HG03135 (cell line): ENCODE results near the gene ARFGAP3.

Experiments
- ATAC-seq: cut with Tn5 transposase; IDR thresholded peaks from one replicate; pipeline ENCODE4 v1.9.1; 2021; ENCODE audit warnings: mild to moderate bottlenecking, moderate library complexity; ENCODE audit not compliant: unreplicated experiment

ARFGAP3 gene

GRCh38 chr22:42884616-42885375 lies 27.7 kb upstream of the ARFGAP3 start:
- ATAC-seq: no peak

DNA sequence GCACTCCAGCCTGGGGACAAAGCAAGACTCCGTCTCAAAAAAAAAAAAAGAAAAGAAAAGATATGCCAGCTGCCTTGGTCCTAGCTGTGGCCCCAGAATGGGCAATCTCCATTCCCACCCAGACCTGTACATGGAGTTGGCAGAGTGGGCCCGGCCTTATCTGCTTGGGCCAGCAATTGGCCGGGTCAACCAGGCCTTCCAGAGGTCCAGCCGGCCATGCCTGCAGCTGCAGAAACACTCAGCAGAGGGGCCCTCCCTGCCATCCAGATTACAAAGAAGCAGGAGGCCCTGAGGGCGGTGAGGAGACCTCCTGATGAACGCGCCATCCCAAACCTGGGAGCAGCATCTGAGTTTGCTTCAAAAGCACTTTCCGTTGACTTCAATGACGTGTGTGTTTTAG lies 26.9 kb upstream of the ARFGAP3 start:
- no peak for ATAC-seq

DNA sequence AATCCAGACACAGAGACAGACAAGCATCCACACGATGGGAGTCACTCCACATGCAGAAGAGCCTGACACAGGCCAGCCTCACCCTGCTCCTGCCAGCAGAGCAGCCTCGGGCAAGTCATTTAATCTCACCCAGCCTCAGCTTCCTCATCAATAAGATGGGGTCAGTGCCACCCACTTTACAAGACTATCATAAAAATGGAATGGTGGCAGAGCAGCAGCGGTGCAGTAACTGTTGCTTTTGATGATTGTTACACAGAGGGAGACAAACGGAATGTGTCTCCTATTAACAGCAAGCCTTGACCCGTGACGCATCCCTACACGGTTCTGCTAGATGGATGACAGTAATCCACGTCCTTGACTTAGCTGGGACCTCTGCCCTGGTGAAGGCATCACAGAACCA lies 26.0 kb upstream of the ARFGAP3 start:
- ATAC-seq: no peak

DNA sequence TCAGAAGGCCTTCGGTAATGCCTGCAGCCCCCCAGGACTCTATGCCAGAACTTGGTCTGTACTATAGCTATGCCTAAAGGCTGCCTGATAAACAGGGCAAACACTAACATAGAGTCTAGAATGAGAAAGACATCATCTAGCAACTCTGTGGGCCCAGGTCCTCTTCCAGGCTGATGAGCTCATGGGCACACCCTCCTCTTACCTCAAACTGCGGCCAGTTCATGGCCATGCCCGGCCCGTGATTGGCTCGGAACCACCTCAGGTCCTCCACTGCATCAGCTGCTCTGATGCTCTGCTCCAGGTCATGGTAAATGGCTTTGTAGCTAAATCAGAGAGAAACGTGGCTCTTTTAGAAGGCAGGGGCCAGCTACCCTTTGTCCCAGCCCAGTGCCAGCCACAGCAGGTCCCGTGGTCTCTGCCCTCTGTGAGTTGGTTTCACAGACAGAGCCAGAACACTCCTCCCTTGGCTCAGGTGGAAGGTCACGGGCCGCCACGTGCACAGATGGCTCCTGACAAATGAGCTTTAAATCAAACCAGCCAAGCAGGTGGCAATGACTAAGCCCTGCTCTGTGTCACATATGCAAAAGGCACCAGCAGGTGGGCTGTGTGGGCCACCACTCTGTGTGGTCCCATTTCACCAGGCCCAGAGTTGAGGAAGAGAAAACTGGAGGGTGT lies 25.0 kb upstream of the ARFGAP3 start:
- ATAC-seq: no peak

- ATAC-seq: no peak
Observed at GRCh38 chr22:42881298-42881697, 24.2 kb upstream of the ARFGAP3 start.

GRCh38 chr22:42880815-42881214 lies 23.7 kb upstream of the ARFGAP3 start:
- no peak for ATAC-seq

GRCh38 chr22:42879371-42880021 lies 22.4 kb upstream of the ARFGAP3 start:
- ATAC-seq: no peak

- no peak for ATAC-seq
Observed at GRCh38 chr22:42878561-42879305, 21.7 kb upstream of the ARFGAP3 start.

- ATAC-seq: no peak
Observed at GRCh38 chr22:42877597-42878340, 20.7 kb upstream of the ARFGAP3 start.

DNA sequence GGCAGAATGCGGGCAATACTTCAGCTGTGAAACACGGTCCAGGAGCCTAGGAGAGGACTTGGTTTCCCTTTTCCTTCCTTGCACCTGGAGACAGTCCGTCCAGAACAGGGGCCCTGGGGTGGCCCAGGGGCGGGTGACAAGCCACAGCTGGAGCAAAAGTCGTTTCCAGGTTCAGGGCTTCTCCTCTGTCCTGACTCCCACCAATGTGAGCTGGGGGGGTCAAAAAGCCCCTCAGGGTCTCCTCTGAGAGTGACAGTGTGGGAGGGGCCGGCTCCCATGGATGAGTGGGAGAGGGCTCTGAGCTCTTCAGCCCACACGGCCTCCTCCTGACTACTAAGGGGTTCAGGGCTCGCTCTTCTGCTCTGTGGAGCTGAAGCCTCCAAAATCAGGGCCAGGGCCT lies 20.1 kb upstream of the ARFGAP3 start:
- ATAC-seq: no peak

GRCh38 chr22:42876041-42876440 lies 19.0 kb upstream of the ARFGAP3 start:
- ATAC-seq: no peak

- ATAC-seq: no peak
Observed at GRCh38 chr22:42874010-42874409, 16.9 kb upstream of the ARFGAP3 start.

DNA sequence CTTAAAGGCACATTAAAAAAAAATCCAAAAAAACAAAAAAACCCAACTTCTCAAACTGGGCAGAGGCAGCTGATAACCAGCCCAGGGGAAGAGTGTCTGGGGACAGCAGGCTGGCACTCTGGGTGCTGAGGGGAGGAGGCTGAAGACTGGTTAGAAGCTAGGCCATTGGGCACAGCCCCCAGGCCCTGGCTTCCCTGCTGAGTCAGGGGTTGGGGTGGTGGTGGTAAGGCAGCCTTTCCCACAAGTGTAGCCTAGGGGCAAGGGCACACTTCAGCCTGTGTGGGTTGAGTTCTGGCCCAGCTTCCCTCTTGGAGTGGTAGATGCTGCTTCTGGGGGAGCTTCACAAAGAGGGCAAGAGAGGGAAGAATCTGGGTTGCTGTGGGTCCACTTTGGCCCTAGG lies 16.3 kb upstream of the ARFGAP3 start:
- ATAC-seq: no peak

- ATAC-seq: no peak
Observed at GRCh38 chr22:42872821-42873220, 15.7 kb upstream of the ARFGAP3 start.

DNA sequence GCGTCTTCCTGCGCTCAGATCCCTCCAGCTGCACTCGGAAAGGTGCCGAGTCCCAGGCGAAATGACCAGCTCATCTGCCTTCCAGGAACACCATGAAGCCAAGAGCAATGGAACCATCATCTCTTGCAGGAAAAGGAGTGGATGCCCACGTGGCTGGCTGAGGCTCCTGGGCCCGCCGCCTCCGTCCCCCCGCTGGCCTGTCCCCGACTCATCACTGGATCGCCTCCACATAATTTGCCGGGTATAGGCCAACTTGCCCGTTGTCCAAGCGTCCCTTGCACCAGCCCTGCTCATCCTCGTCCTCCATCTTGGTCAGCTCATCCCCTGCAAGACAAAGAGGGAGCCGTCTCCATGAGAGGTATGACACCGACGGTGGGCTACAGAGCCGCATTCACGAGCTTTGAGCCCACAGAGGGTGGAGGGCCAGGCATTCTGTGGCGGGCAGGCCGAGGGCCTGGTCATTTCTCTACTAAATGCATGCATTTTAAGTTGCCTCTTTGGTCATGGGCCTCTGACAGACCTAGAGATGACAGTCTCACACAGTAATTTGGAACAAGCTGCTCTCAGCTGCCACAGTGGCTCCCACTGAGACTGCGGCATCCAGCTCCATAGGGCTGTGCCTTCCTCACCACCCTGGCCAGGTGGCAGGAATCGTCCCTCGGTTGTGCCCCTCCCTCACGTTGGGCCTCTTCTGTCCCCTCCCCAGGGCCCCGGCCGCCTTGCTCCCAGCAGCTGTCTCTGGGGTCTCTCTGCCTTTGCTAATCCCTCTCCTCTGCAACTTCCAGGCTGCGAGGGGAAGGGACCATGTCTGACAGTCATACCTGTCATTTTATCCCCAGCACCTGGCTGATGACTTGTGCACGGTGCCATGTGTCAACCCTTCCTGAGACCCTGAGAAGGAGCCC lies 14.3 kb upstream of the ARFGAP3 start:
- no peak for ATAC-seq

DNA sequence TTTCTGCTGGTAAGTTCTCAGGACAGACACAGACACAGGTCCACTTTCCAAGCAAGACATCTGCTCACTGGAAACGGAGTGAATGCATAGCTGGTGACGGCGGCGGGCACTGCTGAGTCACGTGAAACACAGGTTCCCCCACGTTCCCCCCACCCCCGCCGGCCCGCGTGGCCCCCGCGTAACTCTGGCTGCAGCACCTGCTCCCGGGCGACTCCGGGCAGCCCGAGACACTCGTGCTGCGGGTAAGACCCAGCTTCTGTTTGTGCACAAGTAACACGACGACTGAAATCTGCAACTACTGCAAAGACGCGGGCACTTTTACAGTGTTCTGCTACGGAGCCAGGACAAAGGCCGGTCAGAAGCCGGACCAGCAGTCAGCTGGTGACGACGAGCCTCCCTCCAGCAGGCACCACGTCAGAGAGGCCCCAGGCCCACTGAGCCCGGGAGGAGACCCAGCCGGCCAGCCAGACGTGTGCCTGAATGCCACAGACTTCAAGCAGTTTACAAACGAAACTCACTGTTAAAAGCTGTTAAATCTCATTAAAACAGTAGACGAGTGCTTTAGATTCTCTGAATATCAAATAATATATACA lies 12.9 kb upstream of the ARFGAP3 start:
- no peak for ATAC-seq

- ATAC-seq: no peak
Observed at GRCh38 chr22:42869463-42869862, 12.4 kb upstream of the ARFGAP3 start.

DNA sequence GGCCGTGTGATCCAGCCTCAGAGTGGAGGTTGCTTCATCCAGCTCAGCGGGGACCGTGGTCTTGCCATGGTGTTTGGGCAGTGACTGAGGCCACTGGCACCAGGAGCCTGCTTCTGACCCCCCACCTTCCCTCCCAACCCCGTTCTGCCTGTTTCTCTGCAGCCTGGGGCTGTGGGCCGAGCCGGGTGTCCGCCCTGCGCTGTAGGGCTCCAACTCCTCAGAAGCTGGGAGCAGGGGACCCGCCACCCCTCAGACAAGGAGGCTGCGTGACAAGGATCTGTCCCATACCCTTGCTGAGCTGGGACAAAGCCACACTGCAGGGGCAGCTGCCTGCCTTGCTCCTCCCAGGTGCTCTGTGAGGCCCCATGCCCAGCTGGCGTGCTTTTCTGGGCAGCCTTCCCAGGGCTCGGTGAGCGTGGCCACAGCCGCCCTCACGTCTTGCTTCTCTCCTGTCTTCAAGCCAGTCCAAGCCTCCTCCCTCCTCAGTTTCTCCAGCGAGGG lies 11.7 kb upstream of the ARFGAP3 start:
- no peak for ATAC-seq

DNA sequence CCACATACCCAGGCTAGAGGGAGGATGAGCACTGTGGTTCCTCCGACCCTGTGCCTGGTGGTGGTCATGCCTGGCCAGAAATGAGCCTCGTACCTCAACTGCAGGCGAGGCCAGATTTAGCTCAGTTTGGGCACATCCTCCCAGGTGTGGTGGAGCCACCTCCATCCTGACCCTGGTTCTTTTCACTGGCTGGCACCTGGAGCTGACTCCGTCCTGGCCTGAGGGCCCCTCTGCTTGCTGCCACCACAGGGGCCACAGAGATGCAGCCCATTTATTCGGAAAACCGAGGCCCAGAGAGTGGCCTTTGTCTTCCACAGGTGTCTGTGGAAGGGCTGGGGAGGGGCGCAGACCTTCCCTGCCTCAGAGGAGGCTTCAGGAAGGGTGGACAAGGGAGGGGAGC lies 9.0 kb upstream of the ARFGAP3 start:
- no peak for ATAC-seq
